GM12878 (cell line): ENCODE measurements around the gene ZNF573. TPM values are rescaled to one million over a fixed set of nuclear protein-coding genes. Genes with fewer than 3 reads are reported as not detected.

Experiments used
- ATAC-seq: fragments of 200-7000 bp; cut with Tn5 transposase; 3 replicates; pipeline ENCODE4 v1.9.1; 2020; ENCODE audit warnings: mild to moderate bottlenecking, moderate library complexity
- BruUV-seq: library from RNA; stranded (reverse); fragments of 400-500 nt; replicated peaks from 2 replicates; lab custom pipeline; 2021; lab: Mats Ljungman, UMichigan
- CTCF ChIA-PET: fragments of 300-600 bp; sonication (Branson Sonifier 250); formaldehyde crosslinking; extraction: SDS; loops from one replicate; lab custom pipeline; 2021; ENCODE audit warnings: inconsistent platforms; lab: Yijun Ruan, JAX
- POLR2A ChIA-PET: fragments of 350-600 bp; formaldehyde crosslinking; extraction: SDS; loops from one replicate; lab custom pipeline; 2021; ENCODE audit warnings: inconsistent platforms; lab: Charles Lee
- RAD21 ChIA-PET: fragments of 300-600 bp; sonication (Branson Sonifier 250); formaldehyde crosslinking; loops from one replicate; lab custom pipeline; 2023; ENCODE audit warnings: antibody characterized with exemption; ENCODE audit not compliant: unreplicated experiment; lab: Charles Lee
- SMC1A ChIA-PET: fragments of 300-600 bp; sonication (Branson Sonifier 250); formaldehyde crosslinking; loops from one replicate; lab custom pipeline; 2023; ENCODE audit not compliant: unreplicated experiment, uncharacterized antibody; lab: Charles Lee
- DNase-seq: peaks from one replicate; pipeline ENCODE4 v3.0.0-alpha.2; 2011; ENCODE audit warnings: low read depth, low spot score
- FAIRE-seq: peaks from 3 replicates; lab custom pipeline; 2011; peaks lifted over from hg19 to GRCh38; lab: Jason Lieb, UNC
- H2AFZ ChIP-seq: 2 replicates; pipeline ENCODE4 v1.6.0; 2011; ENCODE audit warnings: low read depth, low read length, control low read depth; ENCODE audit not compliant: control insufficient read depth
- H3K27ac ChIP-seq: 2 replicates; pipeline ENCODE4 v1.5.1; 2011; ENCODE audit warnings: control low read depth; ENCODE audit not compliant: control insufficient read depth, insufficient read depth
- H3K27me3 ChIP-seq, 2 experiments: replicated peaks in 1 of 2; 2 replicates each; pipeline versions ENCODE4 v1.6.0 to v1.6.1; 2011; ENCODE audit warnings: low read length in 1 of 2; ENCODE audit not compliant: control insufficient read depth in 2 of 2, insufficient read depth in 2 of 2
- H3K36me3 ChIP-seq, 2 experiments: 2 replicates each; pipeline ENCODE4 v1.5.1; 2011; ENCODE audit warnings: low read length in 1 of 2; ENCODE audit not compliant: control insufficient read depth in 2 of 2, insufficient read depth in 2 of 2
- H3K4me1 ChIP-seq: 2 replicates; pipeline ENCODE4 v1.6.1; 2011; ENCODE audit warnings: mild to moderate bottlenecking, low read length, moderate library complexity, mixed read lengths; ENCODE audit not compliant: control insufficient read depth, insufficient read depth
- H3K4me2 ChIP-seq: 2 replicates; pipeline ENCODE4 v1.6.0; 2011; ENCODE audit warnings: control low read depth; ENCODE audit not compliant: control insufficient read depth, insufficient read depth
- H3K4me3 ChIP-seq: fragments of 200-600 bp; sonication (generic); 2 replicates; pipeline ENCODE4 v1.5.1; 2016
- H3K79me2 ChIP-seq: 2 replicates; pipeline ENCODE4 v1.6.0; 2011; ENCODE audit warnings: low read length; ENCODE audit not compliant: control insufficient read depth, insufficient read depth
- H3K9ac ChIP-seq: 2 replicates; pipeline ENCODE4 v1.8.0; 2011; ENCODE audit warnings: low read length, control low read depth, mixed read lengths; ENCODE audit not compliant: control insufficient read depth, insufficient read depth
- H3K9me3 ChIP-seq: replicated peaks from 3 replicates; pipeline ENCODE4 v1.5.1; 2011; ENCODE audit warnings: mild to moderate bottlenecking, low read length; ENCODE audit not compliant: control insufficient read depth, insufficient read depth
- H4K20me1 ChIP-seq: 2 replicates; pipeline ENCODE4 v1.6.0; 2011; ENCODE audit not compliant: control insufficient read depth, insufficient read depth
- ASH2L ChIP-seq: fragments of 300-600, 200-600 bp; sonication (generic); IDR thresholded peaks from 2 replicates; pipeline ENCODE4 v1.6.1; 2017; ENCODE audit warnings: low read depth, mild to moderate bottlenecking, borderline replicate concordance
- ATF7 ChIP-seq: fragments of 450-650 bp; IDR thresholded peaks from 2 replicates; pipeline ENCODE4 v1.6.1; 2016; ENCODE audit warnings: low read depth, mild to moderate bottlenecking
- CBX3 ChIP-seq: fragments of 200-600 bp; sonication (generic); IDR thresholded peaks from 2 replicates; pipeline ENCODE4 v1.6.1; 2016; ENCODE audit warnings: low read depth, borderline replicate concordance
- EED ChIP-seq: sonication (generic); IDR thresholded peaks from 2 replicates; pipeline ENCODE4 v1.6.1; 2016; ENCODE audit warnings: antibody characterized with exemption, low read depth
- JUND ChIP-seq: IDR thresholded peaks from 2 replicates; pipeline ENCODE4 v1.6.1; 2012; ENCODE audit warnings: low read depth, mild to moderate bottlenecking, low read length, improper control_type of control experiment, moderate library complexity
- LARP7 ChIP-seq: fragments of 450-650 bp; IDR thresholded peaks from 2 replicates; pipeline ENCODE4 v1.6.1; 2017; ENCODE audit warnings: mild to moderate bottlenecking
- MAX ChIP-seq: IDR thresholded peaks from 2 replicates; pipeline ENCODE4 v1.6.1; 2012; ENCODE audit warnings: low read depth, low read length, improper control_type of control experiment
- NBN ChIP-seq: fragments of 450-650 bp; IDR thresholded peaks from 2 replicates; pipeline ENCODE4 v1.6.1; 2016
- NFXL1 ChIP-seq: fragments of 450-650 bp; IDR thresholded peaks from 2 replicates; pipeline ENCODE4 v1.6.1; 2017; ENCODE audit warnings: antibody characterized with exemption, mild to moderate bottlenecking, borderline replicate concordance
- POLR2A ChIP-seq: IDR thresholded peaks from 2 replicates; pipeline ENCODE4 v1.6.1; 2011; ENCODE audit warnings: low read depth, mild to moderate bottlenecking, low read length
- RAD21 ChIP-seq: IDR thresholded peaks from 2 replicates; pipeline ENCODE4 v1.6.1; 2011; ENCODE audit warnings: mild to moderate bottlenecking, low read depth, low read length, moderate library complexity; ENCODE audit not compliant: insufficient read depth
- SP1 ChIP-seq: IDR thresholded peaks from one replicate; pipeline ENCODE4 v1.6.1; 2011; ENCODE audit warnings: low read depth, low read length
- SPI1 ChIP-seq: IDR thresholded peaks from 2 replicates; pipeline ENCODE4 v1.6.1; 2011; ENCODE audit warnings: low read depth, mild to moderate bottlenecking, low read length, moderate library complexity, borderline replicate concordance; ENCODE audit not compliant: insufficient read depth
- WGBS: methylation state at CpG from one replicate; pipeline ENCODE4 v1.1.6; 2016; ENCODE audit warnings: low lambda C conversion rate; ENCODE audit not compliant: insufficient replicate concordance, insufficient coverage; ENCODE audit errors: missing lambda C conversion rate; 5-methylcytosine and 5-hydroxymethylcytosine counted together
- in situ Hi-C: fragments of 300-500 bp; cut with MboI; formaldehyde crosslinking; loops from 9 replicates; pipeline ENCODE4 v1.14.3; 2018; ENCODE audit warnings: mixed read lengths
- intact Hi-C: fragments of 100-400 bp; cut with micrococcal nuclease; formaldehyde crosslinking; loops from one replicate; pipeline ENCODE4 v1.14.2; 2022; ENCODE audit not compliant: unreplicated experiment
- polyA plus RNA-seq, 11 experiments: library from polyadenylated mRNA; depleted of rRNA in 4 of 11; unstranded in 6 of 11; stranded (reverse) in 5 of 11; fragments of >200 nt; fragmentation: Nextera tagmentation in 4 of 11; fragmentation: Illumina TruSeq in 1 of 11; extraction: Ambion mirVana in 4 of 11; extraction: Trizol in 1 of 11; gene quantifications; 1 replicate in 1 of 11; 2 replicates in 10 of 11; pipeline versions ENCODE4 v1.2.1 to v1.2.3, GENCODE V29; 2011 to 2016; ENCODE audit warnings: inconsistent platforms in 2 of 11, missing spikeins in 2 of 11, low read depth in 1 of 11
- total RNA-seq, 4 experiments: library from RNA; depleted of rRNA in 3 of 4; stranded (reverse); fragments of >200 nt in 3 of 4; fragmentation: Illumina TruSeq in 1 of 4; extraction: Trizol in 1 of 4; gene quantifications; 2 replicates each; pipeline versions ENCODE4 v1.2.1 to v1.2.3, GENCODE V29; 2013 to 2021
- TF ChIP-seq, protein P1 (sequence below), 3 experiments: IDR thresholded peaks in 2 of 3; conservative IDR thresholded peaks in 1 of 3; 2 replicates each; pipeline ENCODE4 v1.5.1; 2011; ENCODE audit warnings: low read depth in 3 of 3, low read length in 3 of 3, mild to moderate bottlenecking in 3 of 3, control low read depth in 2 of 3, moderate library complexity in 2 of 3, inconsistent platforms in 1 of 3, mixed read lengths in 1 of 3; ENCODE audit not compliant: control insufficient read depth in 2 of 3, insufficient read depth in 1 of 3; ENCODE audit errors: extremely low read depth in 1 of 3
- TF ChIP-seq, protein P2 (sequence below): IDR thresholded peaks from 2 replicates; pipeline ENCODE4 v1.6.1; 2012; ENCODE audit warnings: improper control_type of control experiment, low read depth, low read length; ENCODE audit not compliant: insufficient replicate concordance

The ZNF573 gene
- total and polyA plus RNA-seq, 10 of the 15 experiments (the other 5 are each of a cell fraction or from before 2014, with no cell fraction given): 0.38 to 5.5 (median 2.4) TPM

GRCh38 chr19:37716140-37716539, 63.2 kb downstream of the ZNF573 start (continued):
- TF ChIP-seq NBN (no peak), SPI1 (no peak), RAD21 (no peak), LARP7 (no peak), ATF7 (no peak), NFXL1 (no peak)

DNA sequence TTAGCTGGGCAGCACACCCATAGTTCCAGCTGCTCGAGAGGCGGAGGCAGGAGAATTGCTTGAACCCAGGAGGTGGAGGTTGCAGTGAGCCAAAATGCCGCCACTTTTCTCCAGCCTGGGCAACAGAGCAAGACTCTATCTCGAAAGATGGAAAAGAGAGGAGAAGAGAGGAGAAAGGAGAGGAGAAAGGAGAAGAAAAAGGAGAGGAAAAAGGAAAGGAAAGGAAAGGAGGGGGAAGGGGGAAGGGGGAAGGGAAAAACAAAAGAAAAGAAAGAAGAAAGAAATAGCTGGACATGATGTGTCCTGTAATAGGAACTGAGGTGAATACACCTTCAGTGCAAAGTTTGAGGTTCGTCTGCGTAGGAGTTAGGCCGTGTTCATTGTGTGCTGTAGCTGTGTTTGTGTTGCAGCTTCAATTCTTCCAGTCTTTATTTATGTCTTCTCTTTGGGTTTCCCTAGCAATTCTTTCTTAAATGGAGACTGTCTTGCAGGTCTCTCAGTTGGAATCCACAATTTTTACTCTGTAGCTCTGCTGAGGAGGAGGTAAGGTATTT, 73.3 kb downstream of the ZNF573 start:
- Histone ChIP-seq H3K9ac (no peak overlapping the region), H3K4me3 (no peak overlapping the region), H3K27me3 (no peaks in the 10 kb centered on the region), H3K4me2 (no peak overlapping the region), H4K20me1 (no peaks in the 10 kb centered on the region), H3K36me3 (no peaks in the 10 kb centered on the region), H3K79me2 (no peaks in the 10 kb centered on the region), H3K4me1 (no peaks in the 10 kb centered on the region), H3K27ac (no peak overlapping the region), H2AFZ (no peak overlapping the region), H3K9me3 (peaks cover 3% of the 10 kb centered on the region; the same call in 1 of the 3 replicates)
- POLR2A ChIA-PET: no interaction called here
- SMC1A ChIA-PET: no interaction called here
- intact Hi-C loops: no loop called here
- in situ Hi-C loops: no loop called here
- FAIRE-seq (no peak), DNase-seq (no peak), ATAC-seq (no peak)
- CTCF ChIA-PET: no interaction called here
- BruUV-seq: no TSS peak
- RAD21 ChIA-PET: no interaction called here
- 98% methylated on average over 7 of the region's 7 CpGs for WGBS
- no peak for TF ChIP-seq JUND
- TF ChIP-seq CBX3: no peak
- TF ChIP-seq, protein P1, sequence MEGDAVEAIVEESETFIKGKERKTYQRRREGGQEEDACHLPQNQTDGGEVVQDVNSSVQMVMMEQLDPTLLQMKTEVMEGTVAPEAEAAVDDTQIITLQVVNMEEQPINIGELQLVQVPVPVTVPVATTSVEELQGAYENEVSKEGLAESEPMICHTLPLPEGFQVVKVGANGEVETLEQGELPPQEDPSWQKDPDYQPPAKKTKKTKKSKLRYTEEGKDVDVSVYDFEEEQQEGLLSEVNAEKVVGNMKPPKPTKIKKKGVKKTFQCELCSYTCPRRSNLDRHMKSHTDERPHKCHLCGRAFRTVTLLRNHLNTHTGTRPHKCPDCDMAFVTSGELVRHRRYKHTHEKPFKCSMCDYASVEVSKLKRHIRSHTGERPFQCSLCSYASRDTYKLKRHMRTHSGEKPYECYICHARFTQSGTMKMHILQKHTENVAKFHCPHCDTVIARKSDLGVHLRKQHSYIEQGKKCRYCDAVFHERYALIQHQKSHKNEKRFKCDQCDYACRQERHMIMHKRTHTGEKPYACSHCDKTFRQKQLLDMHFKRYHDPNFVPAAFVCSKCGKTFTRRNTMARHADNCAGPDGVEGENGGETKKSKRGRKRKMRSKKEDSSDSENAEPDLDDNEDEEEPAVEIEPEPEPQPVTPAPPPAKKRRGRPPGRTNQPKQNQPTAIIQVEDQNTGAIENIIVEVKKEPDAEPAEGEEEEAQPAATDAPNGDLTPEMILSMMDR (IDR thresholded peaks at IDR 0.05 in 2 of 3, conservative IDR thresholded peaks at IDR 0.05 in 1 of 3; ENCODE audit: control insufficient read depth in 2 of 3, extremely low read depth in 1 of 3, insufficient read depth in 1 of 3, low read depth in 3 of 3, low read length in 3 of 3): no peak
- TF ChIP-seq NFXL1: no peak
- no peak for TF ChIP-seq ASH2L
- no peak for TF ChIP-seq SP1
- TF ChIP-seq, protein P2, sequence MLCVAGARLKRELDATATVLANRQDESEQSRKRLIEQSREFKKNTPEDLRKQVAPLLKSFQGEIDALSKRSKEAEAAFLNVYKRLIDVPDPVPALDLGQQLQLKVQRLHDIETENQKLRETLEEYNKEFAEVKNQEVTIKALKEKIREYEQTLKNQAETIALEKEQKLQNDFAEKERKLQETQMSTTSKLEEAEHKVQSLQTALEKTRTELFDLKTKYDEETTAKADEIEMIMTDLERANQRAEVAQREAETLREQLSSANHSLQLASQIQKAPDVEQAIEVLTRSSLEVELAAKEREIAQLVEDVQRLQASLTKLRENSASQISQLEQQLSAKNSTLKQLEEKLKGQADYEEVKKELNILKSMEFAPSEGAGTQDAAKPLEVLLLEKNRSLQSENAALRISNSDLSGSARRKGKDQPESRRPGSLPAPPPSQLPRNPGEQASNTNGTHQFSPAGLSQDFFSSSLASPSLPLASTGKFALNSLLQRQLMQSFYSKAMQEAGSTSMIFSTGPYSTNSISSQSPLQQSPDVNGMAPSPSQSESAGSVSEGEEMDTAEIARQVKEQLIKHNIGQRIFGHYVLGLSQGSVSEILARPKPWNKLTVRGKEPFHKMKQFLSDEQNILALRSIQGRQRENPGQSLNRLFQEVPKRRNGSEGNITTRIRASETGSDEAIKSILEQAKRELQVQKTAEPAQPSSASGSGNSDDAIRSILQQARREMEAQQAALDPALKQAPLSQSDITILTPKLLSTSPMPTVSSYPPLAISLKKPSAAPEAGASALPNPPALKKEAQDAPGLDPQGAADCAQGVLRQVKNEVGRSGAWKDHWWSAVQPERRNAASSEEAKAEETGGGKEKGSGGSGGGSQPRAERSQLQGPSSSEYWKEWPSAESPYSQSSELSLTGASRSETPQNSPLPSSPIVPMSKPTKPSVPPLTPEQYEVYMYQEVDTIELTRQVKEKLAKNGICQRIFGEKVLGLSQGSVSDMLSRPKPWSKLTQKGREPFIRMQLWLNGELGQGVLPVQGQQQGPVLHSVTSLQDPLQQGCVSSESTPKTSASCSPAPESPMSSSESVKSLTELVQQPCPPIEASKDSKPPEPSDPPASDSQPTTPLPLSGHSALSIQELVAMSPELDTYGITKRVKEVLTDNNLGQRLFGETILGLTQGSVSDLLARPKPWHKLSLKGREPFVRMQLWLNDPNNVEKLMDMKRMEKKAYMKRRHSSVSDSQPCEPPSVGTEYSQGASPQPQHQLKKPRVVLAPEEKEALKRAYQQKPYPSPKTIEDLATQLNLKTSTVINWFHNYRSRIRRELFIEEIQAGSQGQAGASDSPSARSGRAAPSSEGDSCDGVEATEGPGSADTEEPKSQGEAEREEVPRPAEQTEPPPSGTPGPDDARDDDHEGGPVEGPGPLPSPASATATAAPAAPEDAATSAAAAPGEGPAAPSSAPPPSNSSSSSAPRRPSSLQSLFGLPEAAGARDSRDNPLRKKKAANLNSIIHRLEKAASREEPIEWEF: no peak
- no peak for TF ChIP-seq MAX
- TF ChIP-seq POLR2A: no peak
- no peak for TF ChIP-seq EED
